WI38 (cell line): ENCODE measurements around the gene RAD17.
"Not testable (repeated sequence)": the region's sequence is repeated elsewhere in the genome, so short reads cannot be mapped to it uniquely, and the experiment has no call there.

Experiments
- H3K4me3 ChIP-seq: 2 replicates; pipeline ENCODE4 v1.5.1; 2011; ENCODE audit warnings: low read depth, mild to moderate bottlenecking, control low read depth, low read length
- TF ChIP-seq, protein P1 (sequence below): IDR thresholded peaks from 2 replicates; pipeline ENCODE4 v1.5.1; 2012; ENCODE audit warnings: low read depth, mild to moderate bottlenecking, control low read depth, low read length

RAD17 gene

GRCh38 chr5:69431424-69432303 is 62.0 kb downstream of the RAD17 start:
- TF ChIP-seq, protein P1, sequence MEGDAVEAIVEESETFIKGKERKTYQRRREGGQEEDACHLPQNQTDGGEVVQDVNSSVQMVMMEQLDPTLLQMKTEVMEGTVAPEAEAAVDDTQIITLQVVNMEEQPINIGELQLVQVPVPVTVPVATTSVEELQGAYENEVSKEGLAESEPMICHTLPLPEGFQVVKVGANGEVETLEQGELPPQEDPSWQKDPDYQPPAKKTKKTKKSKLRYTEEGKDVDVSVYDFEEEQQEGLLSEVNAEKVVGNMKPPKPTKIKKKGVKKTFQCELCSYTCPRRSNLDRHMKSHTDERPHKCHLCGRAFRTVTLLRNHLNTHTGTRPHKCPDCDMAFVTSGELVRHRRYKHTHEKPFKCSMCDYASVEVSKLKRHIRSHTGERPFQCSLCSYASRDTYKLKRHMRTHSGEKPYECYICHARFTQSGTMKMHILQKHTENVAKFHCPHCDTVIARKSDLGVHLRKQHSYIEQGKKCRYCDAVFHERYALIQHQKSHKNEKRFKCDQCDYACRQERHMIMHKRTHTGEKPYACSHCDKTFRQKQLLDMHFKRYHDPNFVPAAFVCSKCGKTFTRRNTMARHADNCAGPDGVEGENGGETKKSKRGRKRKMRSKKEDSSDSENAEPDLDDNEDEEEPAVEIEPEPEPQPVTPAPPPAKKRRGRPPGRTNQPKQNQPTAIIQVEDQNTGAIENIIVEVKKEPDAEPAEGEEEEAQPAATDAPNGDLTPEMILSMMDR: no peak
- H3K4me3 ChIP-seq: no peak overlapping the region

DNA sequence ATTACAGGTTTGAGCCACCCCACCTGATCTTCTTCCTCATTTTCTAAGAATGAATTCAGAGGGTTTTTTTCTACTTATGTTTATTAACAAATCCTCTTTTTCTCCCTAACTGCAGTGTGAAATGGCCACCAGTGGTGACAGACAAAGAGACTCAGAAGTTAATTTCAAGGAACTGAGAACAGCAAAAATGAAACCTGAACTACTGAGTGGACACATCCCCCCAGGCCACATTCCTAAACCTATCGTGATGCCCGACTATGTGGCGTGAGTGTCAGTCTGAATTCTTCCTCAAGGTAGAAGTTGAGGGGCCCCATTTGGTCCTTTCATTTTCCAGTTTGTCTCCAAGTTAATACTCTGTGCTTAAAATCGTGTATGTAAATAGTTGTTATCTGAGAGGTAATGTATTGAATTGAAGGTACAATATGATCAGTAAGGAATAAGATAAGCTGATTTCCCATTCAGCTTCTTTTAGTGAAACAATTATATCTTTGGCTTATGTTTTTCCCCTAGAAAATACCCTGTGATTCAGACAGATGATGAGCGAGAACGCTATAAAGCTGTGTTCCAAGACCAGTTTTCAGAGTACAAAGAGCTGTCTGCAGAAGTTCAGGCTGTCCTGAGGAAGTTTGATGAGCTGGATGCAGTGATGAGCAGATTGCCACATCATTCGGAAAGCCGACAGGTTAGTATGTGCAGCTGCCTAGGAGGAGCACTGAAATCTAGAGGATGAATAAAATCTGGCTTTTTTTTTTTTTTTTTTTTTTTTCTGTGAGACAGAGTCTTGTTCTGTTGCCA is 63.0 kb downstream of the RAD17 start:
- TF ChIP-seq, protein P1: no peak
- no peak overlapping the region for H3K4me3 ChIP-seq

DNA sequence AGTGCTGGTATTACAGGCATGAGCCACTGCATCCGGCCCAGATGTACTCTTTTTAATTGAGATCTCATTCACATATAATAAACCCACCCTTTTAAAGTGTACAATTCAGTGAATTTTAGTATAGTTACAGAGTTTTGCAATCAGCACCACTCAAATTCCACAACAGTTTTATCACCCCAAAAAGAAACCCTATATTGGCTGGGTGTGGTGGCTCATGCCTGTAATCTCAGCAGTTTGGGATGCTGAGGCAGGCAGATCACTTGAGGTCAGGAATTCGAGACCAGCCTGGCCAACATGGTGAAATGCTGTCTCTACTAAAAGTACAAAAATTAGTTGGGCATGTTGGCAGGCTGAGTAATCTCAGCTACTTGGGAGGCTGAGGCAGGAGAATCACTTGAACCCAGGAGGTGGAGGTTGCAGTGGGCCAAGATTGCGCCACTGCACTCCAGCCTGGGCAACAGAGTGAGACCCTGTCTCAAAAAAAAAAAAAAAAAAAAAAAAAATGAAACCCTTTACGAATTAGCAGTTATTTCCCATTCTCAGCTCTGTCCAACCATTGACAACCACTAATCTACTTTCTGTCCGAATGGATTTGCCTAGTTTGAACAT is 65.8 kb downstream of the RAD17 start:
- not testable (repeated sequence) for H3K4me3 ChIP-seq

DNA sequence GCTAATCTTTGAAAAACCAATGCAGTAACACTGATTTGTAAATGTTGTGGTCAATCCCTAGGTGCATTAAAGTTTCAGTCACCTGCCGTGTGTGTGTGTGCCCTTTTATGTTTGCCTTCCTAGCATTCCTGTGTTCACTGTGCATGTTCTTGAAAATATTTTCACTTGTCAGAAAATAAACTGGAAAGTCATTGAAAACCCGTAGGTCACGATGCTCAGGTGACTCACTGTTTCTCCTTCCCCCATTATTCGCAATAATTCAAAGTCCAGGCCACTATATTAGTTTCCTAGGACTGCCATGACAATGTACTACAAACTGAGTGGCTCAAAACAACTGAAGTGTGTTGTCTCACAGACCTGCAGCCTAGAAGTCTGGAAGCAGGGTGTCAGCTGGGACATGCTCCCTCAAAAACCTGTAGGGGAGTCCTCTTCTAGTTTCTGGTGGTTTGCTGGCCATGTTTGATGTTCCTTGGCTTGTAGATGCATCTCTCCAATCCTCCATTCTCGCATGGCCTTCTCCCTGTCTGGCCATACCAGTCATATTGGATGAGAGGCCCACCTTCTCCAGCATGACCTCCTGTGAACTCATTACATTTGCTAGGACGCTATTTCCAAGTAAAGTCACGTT is 74.6 kb downstream of the RAD17 start:
- TF ChIP-seq, protein P1: no peak
- H3K4me3 ChIP-seq: no peak overlapping the region

- no peak overlapping the region for H3K4me3 ChIP-seq
- TF ChIP-seq, protein P1: no peak
These were observed 79.9 kb downstream of the RAD17 start for GRCh38 chr5:69449511-69449910.

DNA sequence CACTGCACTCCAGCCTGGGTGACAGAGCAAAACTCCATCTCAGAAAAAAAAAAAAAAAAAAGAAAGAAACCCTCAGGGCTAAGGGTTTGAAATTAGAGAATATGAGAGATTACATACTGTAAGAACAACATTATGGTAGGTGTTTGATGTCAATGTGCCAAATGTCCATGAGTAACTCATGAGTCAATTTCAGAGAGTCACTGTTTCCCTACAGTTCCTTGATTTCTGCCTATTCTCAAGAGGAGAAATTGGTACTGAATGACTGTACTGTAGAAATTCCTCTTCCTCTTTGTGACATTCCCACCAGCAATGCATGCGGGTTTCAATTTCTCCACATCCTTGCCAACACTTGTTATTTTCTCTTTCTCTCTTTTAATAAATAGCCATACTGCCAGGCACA is 80.5 kb downstream of the RAD17 start:
- TF ChIP-seq, protein P1: no peak

GRCh38 chr5:69450527-69450926 is 80.9 kb downstream of the RAD17 start:
- not testable (repeated sequence) for H3K4me3 ChIP-seq

More for the DNA sequence above, 80.5 kb downstream of the RAD17 start:
- no peak overlapping the region for H3K4me3 ChIP-seq
